H1 (cell line): Measurements from ENCODE around the gene DOCK3. TPM values are rescaled to one million over a fixed set of nuclear protein-coding genes. Genes with fewer than 3 reads are reported as not detected.

Source experiments
- CBX8 ChIP-seq: fragments of 300-800, 300-1000 bp; sonication (generic); IDR thresholded peaks from 2 replicates; pipeline ENCODE4 v1.7.1; 2016; ENCODE audit warnings: low read depth, low read length, borderline replicate concordance
- POLR2A ChIP-seq, 2 experiments: IDR thresholded peaks; 1 replicate in 1 of 2; 2 replicates in 1 of 2; pipeline ENCODE4 v1.6.1; 2011; ENCODE audit warnings: low read depth in 2 of 2, low read length in 2 of 2, mild to moderate bottlenecking in 2 of 2; ENCODE audit errors: control extremely low read depth in 1 of 2
- POU5F1 ChIP-seq: IDR thresholded peaks from 2 replicates; pipeline ENCODE4 v1.6.1; 2011; ENCODE audit warnings: low read depth, mild to moderate bottlenecking, low read length, moderate library complexity
- polyA plus RNA-seq, 7 experiments: library from polyadenylated mRNA; depleted of rRNA in 3 of 7; stranded (reverse) in 5 of 7; unstranded in 2 of 7; fragments of >200 nt in 5 of 7; fragments of 200-250 nt in 2 of 7; gene quantifications; 1 replicate in 5 of 7; 2 replicates in 1 of 7; 4 replicates in 1 of 7; pipeline versions ENCODE4 v1.2.1 to v1.2.3, GENCODE V29; 2011 to 2013; ENCODE audit warnings: missing spikeins in 2 of 7, mixed read lengths in 2 of 7
- total RNA-seq: library from RNA; stranded (reverse); fragmentation: NEBNext Ultra II Directional; extraction: Animal tissue kit (Norgen Biotek cat#: 25700); gene quantifications from 2 replicates; pipeline ENCODE4 v1.2.1, GENCODE V29; 2021
- TF ChIP-seq, protein P1 (sequence below): IDR thresholded peaks from 2 replicates; pipeline ENCODE4 v1.6.1; 2012; ENCODE audit warnings: inconsistent platforms

Gene DOCK3
- total and polyA plus RNA-seq, 2 of the 8 experiments (the other 6 are each of a cell fraction or from before 2014, with no cell fraction given), result 2.7 to 5.0 TPM

DNA sequence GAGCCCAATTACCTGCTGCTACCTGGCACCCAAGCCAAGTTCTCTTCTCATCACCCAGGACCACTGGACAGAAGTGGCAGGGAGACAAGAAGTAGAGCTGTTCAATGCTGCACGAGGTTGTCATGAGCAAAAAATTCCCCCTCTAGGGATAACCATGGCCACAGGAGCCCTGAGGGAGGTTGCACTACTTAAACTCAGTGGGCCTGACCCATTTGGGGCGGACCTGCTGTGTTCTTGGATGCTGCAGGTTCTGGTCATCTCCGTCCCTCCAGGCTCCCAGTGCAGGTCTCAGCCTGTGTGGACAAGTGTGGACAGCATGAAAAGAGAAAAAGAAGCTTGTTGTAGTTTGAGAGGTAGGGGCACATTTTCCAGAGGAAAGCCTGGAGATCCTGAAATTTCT lies 684.3 kb downstream of the DOCK3 start (continued):
- TF ChIP-seq POU5F1 (no peak), CBX8 (no peak), POLR2A (IDR thresholded peaks at IDR 0.05; ENCODE audit: control extremely low read depth in 1 of 2, low read depth in 2 of 2, low read length in 2 of 2) (no peak)
- TF ChIP-seq, protein P1, sequence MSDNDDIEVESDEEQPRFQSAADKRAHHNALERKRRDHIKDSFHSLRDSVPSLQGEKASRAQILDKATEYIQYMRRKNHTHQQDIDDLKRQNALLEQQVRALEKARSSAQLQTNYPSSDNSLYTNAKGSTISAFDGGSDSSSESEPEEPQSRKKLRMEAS, result no peak
- TF ChIP-seq, all 59 proteins: peak for 0
